ENCODE measurements around the gene CC2D2A. TPM values are rescaled to one million over a fixed set of nuclear protein-coding genes. Genes with fewer than 3 reads are reported as not detected.

The CC2D2A gene
- total and polyA plus RNA-seq, 9 of the 15 experiments (the other 6 are each of a cell fraction or from before 2014, with no cell fraction given): 0.36 to 2.5 (median 1.6) TPM

DNA sequence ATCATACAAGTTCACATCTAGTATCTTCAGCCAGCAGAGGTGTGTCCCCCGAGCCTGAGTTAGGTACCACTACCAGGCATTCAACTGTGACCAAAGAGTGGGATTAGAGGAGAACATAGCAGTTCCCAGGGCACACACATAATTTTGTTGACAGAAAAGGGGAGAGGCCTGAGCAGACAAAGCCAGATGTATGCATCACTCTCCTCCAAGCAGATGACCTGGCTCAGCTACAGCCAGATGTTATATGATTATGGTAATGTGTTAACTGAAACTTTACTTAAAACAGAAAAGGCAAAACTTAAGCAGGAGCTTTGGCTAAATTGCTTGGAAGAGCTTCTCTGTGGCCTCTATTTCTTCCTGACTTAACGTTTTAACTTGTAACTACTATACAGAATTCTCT lies 88.9 kb downstream of the CC2D2A start:
- POLR2A ChIA-PET: no interaction called here
- no peak overlapping the region for H3K4me3 ChIP-seq
- no peaks in the 10 kb centered on the region for H3K9me1 ChIP-seq (ENCODE audit: control insufficient read depth, insufficient read depth, low read length)
- no peak overlapping the region for H2AFZ ChIP-seq (ENCODE audit: low read depth, low read length)
- H3K9ac ChIP-seq (ENCODE audit: insufficient read depth in 1 of 2, low read depth in 2 of 2, low read length in 2 of 2): no peak overlapping the region
- WGBS (ENCODE audit: insufficient coverage, low coverage, missing lambda C conversion rate): 17% methylated on average over 2 of the region's 2 CpGs
- no peaks in the 10 kb centered on the region for H4K20me1 ChIP-seq (replicated peaks; ENCODE audit: control insufficient read depth, insufficient read depth, low read length)
- FAIRE-seq (no peak), ATAC-seq (no peak), DNase-seq (ENCODE audit: extremely low read depth in 1 of 4, low spot score in 3 of 4) (no peak)
- H3K36me3 ChIP-seq (ENCODE audit: control insufficient read depth, insufficient read depth, low read length): no peaks in the 10 kb centered on the region
- intact Hi-C loops (cut with micrococcal nuclease): no loop called here
- H3K27ac ChIP-seq (ENCODE audit: extremely low read depth, low read depth, low read length): no peak overlapping the region
- H3K4me2 ChIP-seq (ENCODE audit: insufficient read depth, low read length): no peak overlapping the region
- H3K27me3 ChIP-seq (ENCODE audit: control insufficient read depth in 2 of 2, insufficient read depth in 2 of 2, low read length in 2 of 2): no peaks in the 10 kb centered on the region
- CTCF ChIA-PET (ENCODE audit: low intra/inter-chr PET ratio): no interaction called here
- no TSS peak for BruUV-seq (replicated peaks)
- no peaks in the 10 kb centered on the region; a peak in 1 of 5 replicates for H3K4me1 ChIP-seq (replicated peaks in 1 of 2; ENCODE audit: control insufficient read depth in 2 of 2, insufficient read depth in 2 of 2, low read length in 2 of 2)
- H3K9me3 ChIP-seq (replicated peaks; ENCODE audit: control insufficient read depth, insufficient read depth, low read depth, low read length): no peaks in the 10 kb centered on the region
- H3K79me2 ChIP-seq (ENCODE audit: control insufficient read depth, insufficient read depth, low read length): no peaks in the 10 kb centered on the region
- in situ Hi-C loops (cut with MboI): no loop called here
- TF ChIP-seq, protein P1, sequence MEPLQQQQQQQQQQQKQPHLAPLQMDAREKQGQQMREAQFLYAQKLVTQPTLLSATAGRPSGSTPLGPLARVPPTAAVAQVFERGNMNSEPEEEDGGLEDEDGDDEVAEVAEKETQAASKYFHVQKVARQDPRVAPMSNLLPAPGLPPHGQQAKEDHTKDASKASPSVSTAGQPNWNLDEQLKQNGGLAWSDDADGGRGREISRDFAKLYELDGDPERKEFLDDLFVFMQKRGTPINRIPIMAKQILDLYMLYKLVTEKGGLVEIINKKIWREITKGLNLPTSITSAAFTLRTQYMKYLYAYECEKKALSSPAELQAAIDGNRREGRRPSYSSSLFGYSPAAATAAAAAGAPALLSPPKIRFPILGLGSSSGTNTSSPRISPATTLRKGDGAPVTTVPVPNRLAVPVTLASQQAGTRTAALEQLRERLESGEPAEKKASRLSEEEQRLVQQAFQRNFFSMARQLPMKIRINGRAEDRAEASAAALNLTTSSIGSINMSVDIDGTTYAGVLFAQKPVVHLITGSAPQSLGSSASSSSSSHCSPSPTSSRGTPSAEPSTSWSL (CRISPR knock-in tag; IDR thresholded peaks at IDR 0.05; ENCODE audit: borderline replicate concordance): no peak
- no peak for TF ChIP-seq NFIX (CRISPR knock-in tag; IDR thresholded peaks at IDR 0.05; ENCODE audit: low read depth)
- no peak for TF ChIP-seq ZFP36 (IDR thresholded peaks at IDR 0.05; ENCODE audit: low read depth, low read length, partially characterized antibody)
- TF ChIP-seq THRAP3 (IDR thresholded peaks at IDR 0.05; ENCODE audit: borderline replicate concordance): no peak
- no peak for TF ChIP-seq ZNF561 (CRISPR knock-in tag; conservative IDR thresholded peaks at IDR 0.05)
- TF ChIP-seq, protein P2, sequence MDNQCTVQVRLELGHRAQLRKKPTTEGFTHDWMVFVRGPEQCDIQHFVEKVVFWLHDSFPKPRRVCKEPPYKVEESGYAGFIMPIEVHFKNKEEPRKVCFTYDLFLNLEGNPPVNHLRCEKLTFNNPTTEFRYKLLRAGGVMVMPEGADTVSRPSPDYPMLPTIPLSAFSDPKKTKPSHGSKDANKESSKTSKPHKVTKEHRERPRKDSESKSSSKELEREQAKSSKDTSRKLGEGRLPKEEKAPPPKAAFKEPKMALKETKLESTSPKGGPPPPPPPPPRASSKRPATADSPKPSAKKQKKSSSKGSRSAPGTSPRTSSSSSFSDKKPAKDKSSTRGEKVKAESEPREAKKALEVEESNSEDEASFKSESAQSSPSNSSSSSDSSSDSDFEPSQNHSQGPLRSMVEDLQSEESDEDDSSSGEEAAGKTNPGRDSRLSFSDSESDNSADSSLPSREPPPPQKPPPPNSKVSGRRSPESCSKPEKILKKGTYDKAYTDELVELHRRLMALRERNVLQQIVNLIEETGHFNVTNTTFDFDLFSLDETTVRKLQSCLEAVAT (IDR thresholded peaks at IDR 0.05): no peak
- TF ChIP-seq ZEB2 (IDR thresholded peaks at IDR 0.05): no peak
- TF ChIP-seq, protein P3, sequence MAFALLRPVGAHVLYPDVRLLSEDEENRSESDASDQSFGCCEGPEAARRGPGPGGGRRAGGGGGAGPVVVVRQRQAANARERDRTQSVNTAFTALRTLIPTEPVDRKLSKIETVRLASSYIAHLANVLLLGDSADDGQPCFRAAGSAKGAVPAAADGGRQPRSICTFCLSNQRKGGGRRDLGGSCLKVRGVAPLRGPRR (CRISPR knock-in tag; IDR thresholded peaks at IDR 0.05): no peak
- TF ChIP-seq ZNF212 (CRISPR knock-in tag; IDR thresholded peaks at IDR 0.05): no peak
- TF ChIP-seq ESRRA (IDR thresholded peaks at IDR 0.05; ENCODE audit: borderline replicate concordance, low read depth): no peak
- TF ChIP-seq, protein P4, sequence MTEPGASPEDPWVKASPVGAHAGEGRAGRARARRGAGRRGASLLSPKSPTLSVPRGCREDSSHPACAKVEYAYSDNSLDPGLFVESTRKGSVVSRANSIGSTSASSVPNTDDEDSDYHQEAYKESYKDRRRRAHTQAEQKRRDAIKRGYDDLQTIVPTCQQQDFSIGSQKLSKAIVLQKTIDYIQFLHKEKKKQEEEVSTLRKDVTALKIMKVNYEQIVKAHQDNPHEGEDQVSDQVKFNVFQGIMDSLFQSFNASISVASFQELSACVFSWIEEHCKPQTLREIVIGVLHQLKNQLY (CRISPR knock-in tag; conservative IDR thresholded peaks at IDR 0.05): no peak
- TF ChIP-seq GTF2F1 (IDR thresholded peaks at IDR 0.05; ENCODE audit: low read depth, low read length): no peak
- no peak for TF ChIP-seq NCOR1 (IDR thresholded peaks at IDR 0.05)
- TF ChIP-seq NBN (IDR thresholded peaks at IDR 0.05; ENCODE audit: low read depth): no peak
- no peak for TF ChIP-seq U2AF2 (optimal IDR thresholded peaks at IDR 0.05; ENCODE audit: low read depth, low read length)

All from K562 (cell line).